Vagina (tissue), 2 donors: ENCODE data around the gene PRDM5.

Source experiments
- CTCF ChIP-seq, 3 experiments: fragments of 450-650 bp in 2 of 3; fragments of 200-600 bp in 1 of 3; sonication (generic) in 1 of 3; IDR thresholded peaks; one replicate each; pipeline ENCODE4 v1.5.1; 2017 to 2019; ENCODE audit warnings: antibody characterized with exemption in 3 of 3, mild to moderate bottlenecking in 2 of 3, moderate library complexity in 2 of 3
- POLR2A ChIP-seq, 2 donors: fragments of 450-650 bp; IDR thresholded peaks; one replicate each; pipeline ENCODE4 v1.6.1; 2017; ENCODE audit warnings: antibody characterized with exemption in 2 of 2, mild to moderate bottlenecking in 2 of 2, moderate library complexity in 2 of 2
- POLR2AphosphoS5 ChIP-seq, 2 donors: sonication (generic); formaldehyde crosslinking; IDR thresholded peaks; one replicate each; pipeline ENCODE4 v1.9.0; 2017; ENCODE audit warnings: antibody characterized with exemption in 2 of 2, mild to moderate bottlenecking in 2 of 2, low read depth in 1 of 2; ENCODE audit not compliant: insufficient read depth in 1 of 2

- no peak for TF ChIP-seq POLR2AphosphoS5 (IDR thresholded peaks at IDR 0.05; ENCODE audit: insufficient read depth in 1 of 2, low read depth in 1 of 2)
- TF ChIP-seq CTCF (IDR thresholded peaks at IDR 0.05), result no peak
- TF ChIP-seq POLR2A (IDR thresholded peaks at IDR 0.05), result no peak
Measured at GRCh38 chr4:120881846-120882245, 40.7 kb downstream of the PRDM5 start.
